Neuronal stem cell (in vitro differentiated cells): ENCODE data around the gene GMPS. TPM values are rescaled to one million over a fixed set of nuclear protein-coding genes. Genes with fewer than 3 reads are reported as not detected.
"Not testable (repeated sequence)": the region's sequence is repeated elsewhere in the genome, so short reads cannot be mapped to it uniquely, and the experiment has no call there.

Experiments
- DNase-seq: peaks from one replicate; pipeline ENCODE4 v3.0.0-alpha.2; 2013; ENCODE audit warnings: low spot score
- H2AFZ ChIP-seq: one replicate; pipeline ENCODE4 v1.6.1; 2013; ENCODE audit warnings: mild to moderate bottlenecking, low read length, inconsistent platforms
- H2AK5ac ChIP-seq: 2 replicates; pipeline ENCODE4 v1.6.1; 2013; ENCODE audit warnings: low read depth, mild to moderate bottlenecking, inconsistent platforms, low read length, moderate library complexity, mixed read lengths
- H2BK120ac ChIP-seq: 2 replicates; pipeline ENCODE4 v1.6.1; 2013; ENCODE audit warnings: low read depth, mild to moderate bottlenecking, inconsistent platforms, low read length, moderate library complexity, mixed read lengths
- H2BK12ac ChIP-seq: one replicate; pipeline ENCODE4 v1.6.1; 2013; ENCODE audit warnings: low read length, inconsistent platforms
- H2BK15ac ChIP-seq: 2 replicates; pipeline ENCODE4 v1.6.1; 2013; ENCODE audit warnings: mild to moderate bottlenecking, low read length, inconsistent platforms, mixed read lengths
- H2BK5ac ChIP-seq: one replicate; pipeline ENCODE4 v1.6.1; 2013; ENCODE audit warnings: inconsistent platforms, mild to moderate bottlenecking, low read length, moderate library complexity
- H3K14ac ChIP-seq: one replicate; pipeline ENCODE4 v1.6.1; 2013; ENCODE audit warnings: low read length, inconsistent platforms
- H3K18ac ChIP-seq: 2 replicates; pipeline ENCODE4 v1.6.1; 2013; ENCODE audit warnings: low read length, inconsistent platforms
- H3K23ac ChIP-seq: 2 replicates; pipeline ENCODE4 v1.6.1; 2013; ENCODE audit warnings: low read depth, mild to moderate bottlenecking, mixed read lengths, low read length, inconsistent platforms; ENCODE audit not compliant: poor library complexity
- H3K27ac ChIP-seq: replicated peaks from 3 replicates; pipeline ENCODE4 v1.5.1; 2013; ENCODE audit warnings: low read length, inconsistent platforms
- H3K27me3 ChIP-seq, 3 experiments: 2 replicates each; pipeline ENCODE4 v1.6.1; 2013; ENCODE audit warnings: low read length in 3 of 3, mild to moderate bottlenecking in 2 of 3, inconsistent platforms in 1 of 3, low read depth in 1 of 3, mixed read lengths in 1 of 3, moderate library complexity in 1 of 3; ENCODE audit not compliant: control insufficient read depth in 3 of 3, insufficient read depth in 3 of 3
- H3K36me3 ChIP-seq, 2 donors: replicated peaks in 1 of 2; 2 replicates each; pipeline ENCODE4 v1.6.1; 2013; ENCODE audit warnings: low read length in 2 of 2; ENCODE audit not compliant: control insufficient read depth in 2 of 2, insufficient read depth in 2 of 2
- H3K4ac ChIP-seq: 2 replicates; pipeline ENCODE4 v1.6.1; 2013; ENCODE audit warnings: inconsistent platforms, mild to moderate bottlenecking, low read length, moderate library complexity
- H3K4me1 ChIP-seq, 2 donors: 1 replicate in 1 of 2; 2 replicates in 1 of 2; pipeline ENCODE4 v1.6.1; 2013; ENCODE audit warnings: low read length in 2 of 2, low read depth in 1 of 2; ENCODE audit not compliant: control insufficient read depth in 2 of 2, insufficient read depth in 1 of 2
- H3K4me2 ChIP-seq: one replicate; pipeline ENCODE4 v1.6.1; 2013; ENCODE audit warnings: mild to moderate bottlenecking, low read length, inconsistent platforms; ENCODE audit not compliant: insufficient read depth, poor library complexity, severe bottlenecking
- H3K4me3 ChIP-seq, 2 donors: 2 replicates each; pipeline ENCODE4 v1.5.1; 2013; ENCODE audit warnings: low read length in 2 of 2, mild to moderate bottlenecking in 2 of 2, inconsistent platforms in 1 of 2, moderate library complexity in 1 of 2
- H3K79me1 ChIP-seq: one replicate; pipeline ENCODE4 v1.6.1; 2013; ENCODE audit warnings: low read depth, mild to moderate bottlenecking, inconsistent platforms, low read length, moderate library complexity
- H3K9ac ChIP-seq: one replicate; pipeline ENCODE4 v1.6.1; 2013; ENCODE audit warnings: mild to moderate bottlenecking, low read depth, low read length, inconsistent platforms; ENCODE audit not compliant: poor library complexity
- H3K9me3 ChIP-seq, 2 donors: replicated peaks in 1 of 2; 2 replicates each; pipeline versions ENCODE3 to v1.6.1; 2013; ENCODE audit warnings: low read length in 2 of 2, mild to moderate bottlenecking in 2 of 2, inconsistent platforms in 1 of 2, low read depth in 1 of 2, mixed read lengths in 1 of 2, moderate library complexity in 1 of 2; ENCODE audit not compliant: control insufficient read depth in 2 of 2, insufficient read depth in 1 of 2
- H4K8ac ChIP-seq: one replicate; pipeline ENCODE4 v1.6.1; 2013; ENCODE audit warnings: low read depth, mild to moderate bottlenecking, inconsistent platforms, low read length, moderate library complexity
- H4K91ac ChIP-seq: one replicate; pipeline ENCODE4 v1.6.1; 2013; ENCODE audit warnings: low read length, low read depth, mild to moderate bottlenecking, inconsistent platforms; ENCODE audit not compliant: poor library complexity
- WGBS, 2 donors: extraction: QIAGEN DNeasy Blood & Tissue Kit; methylation state at CpG; one replicate each; pipeline ENCODE4 v1.1.7; 2013; ENCODE audit warnings: missing lambda C conversion rate in 2 of 2, mixed read lengths in 1 of 2; ENCODE audit not compliant: insufficient read length in 2 of 2, insufficient replicate concordance in 1 of 2; ENCODE audit errors: extremely low coverage in 2 of 2; 5-methylcytosine and 5-hydroxymethylcytosine counted together
- polyA plus RNA-seq, 2 experiments: library from polyadenylated mRNA; stranded (reverse); fragments of 200-250 nt; gene quantifications; one replicate each; pipeline ENCODE4 v1.2.3, GENCODE V29; 2013

Gene GMPS
- 113 TPM for polyA plus RNA-seq (2013, experiment 1 of 2)
- 112 TPM for polyA plus RNA-seq (2013, experiment 2 of 2)

DNA sequence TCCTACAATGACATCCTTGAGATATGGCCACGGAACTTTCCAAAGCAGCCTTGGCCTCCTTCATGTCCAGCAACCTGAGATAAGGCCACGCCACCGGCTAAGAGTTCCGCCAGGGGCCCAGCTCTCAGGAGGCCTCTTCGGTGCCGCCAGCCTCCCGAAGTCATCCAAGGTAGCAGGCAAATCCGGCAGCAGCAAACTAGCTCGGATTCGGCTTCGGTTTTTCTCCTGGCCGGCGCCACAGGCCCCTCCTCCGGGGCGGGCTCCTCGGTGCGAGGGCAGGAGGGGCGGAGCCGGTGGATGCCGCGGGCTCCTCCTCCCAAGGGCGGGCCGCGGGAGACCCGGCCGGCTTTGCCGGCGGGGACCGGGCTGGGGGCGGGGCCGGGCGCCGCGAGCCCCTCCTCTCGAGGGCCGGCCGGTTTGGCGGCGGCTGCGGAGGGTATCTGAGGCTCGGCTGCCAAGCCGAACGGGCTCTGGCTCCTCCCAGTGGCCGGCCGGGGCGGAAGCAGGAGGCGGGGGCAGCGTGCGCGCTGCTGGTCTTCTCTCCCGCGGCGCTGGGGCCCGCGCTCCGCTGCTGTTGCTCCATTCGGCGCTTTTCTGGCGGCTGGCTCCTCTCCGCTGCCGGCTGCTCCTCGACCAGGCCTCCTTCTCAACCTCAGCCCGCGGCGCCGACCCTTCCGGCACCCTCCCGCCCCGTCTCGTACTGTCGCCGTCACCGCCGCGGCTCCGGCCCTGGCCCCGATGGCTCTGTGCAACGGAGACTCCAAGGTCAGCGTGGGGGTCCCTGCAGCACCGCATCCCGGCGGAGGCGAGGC, at the start of gene GMPS:
Gene GMPS, plus strand, starts transcription at position 518 of the 812 bp plus-strand sequence. Its CDS starts 221 bp downstream, at position 739.
- Histone ChIP-seq H3K4ac (peak within 1 kb of the TSS; percentile 94), H2AK5ac (peak within 1 kb of the TSS; percentile 92), H2AFZ (peak within 1 kb of the TSS; percentile 98), H2BK120ac (peak within 1 kb of the TSS; percentile 72), H3K23ac (peak within 1 kb of the TSS; percentile 83), H3K27ac (peak within 1 kb of the TSS; percentile 95), H4K91ac (no peak within 1 kb of the TSS), H3K79me1 (peaks cover 7% of the 10 kb centered on the region), H3K18ac (peak within 1 kb of the TSS; percentile 100), H4K8ac (peak within 1 kb of the TSS; percentile 65), H3K36me3 (peaks cover 0 to 17% of the 10 kb centered on the region in 2 donors), H3K27me3 (no peaks in the 10 kb centered on the region), H3K4me3 (peak within 1 kb of the TSS; percentile 97 to 99), H3K14ac (peak within 1 kb of the TSS; percentile 99), H3K9me3 (peaks cover 0 to 9% of the 10 kb centered on the region in 2 donors), H2BK12ac (no peak within 1 kb of the TSS), H2BK5ac (peak within 1 kb of the TSS; percentile 94), H3K4me1 (peaks cover 3 to 7% of the 10 kb centered on the region in 2 donors), H3K9ac (peak within 1 kb of the TSS; percentile 99), H3K4me2 (peak within 1 kb of the TSS; percentile 72), H2BK15ac (peak within 1 kb of the TSS; percentile 93)
- no CpG with 5 or more reads among the region's 83 CpGs for WGBS, 2 donors
- peak; percentile 94 for DNase-seq

DNA sequence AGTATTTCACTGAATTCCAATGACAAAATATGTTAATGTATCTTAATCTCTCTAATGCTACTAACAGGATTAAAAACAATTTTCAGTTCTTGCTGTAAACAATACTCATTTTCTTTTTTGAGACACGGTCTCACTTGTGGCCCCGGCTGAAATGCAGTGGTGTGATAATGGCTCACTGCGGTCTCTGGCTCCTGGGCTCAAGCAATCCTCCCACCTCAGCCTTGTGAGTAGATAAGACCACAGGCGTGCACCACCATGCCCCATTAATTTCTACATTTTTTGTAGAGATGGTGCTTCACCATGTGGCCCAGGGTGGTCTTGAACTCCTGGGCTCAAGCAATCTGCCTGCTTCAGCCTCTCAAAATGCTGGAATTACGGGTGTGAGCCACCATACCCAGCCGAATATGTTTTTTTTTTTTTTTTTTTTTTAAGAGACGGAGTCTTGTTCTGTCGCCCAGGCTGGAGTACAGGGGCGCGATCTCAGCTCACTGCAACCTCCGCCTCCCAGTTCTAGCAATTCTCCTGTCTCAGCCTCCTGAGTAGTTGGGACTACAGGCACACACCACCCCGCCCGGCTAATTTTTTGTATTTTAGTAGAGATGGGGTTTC, 41.9 kb upstream of the GMPS start:
- H4K8ac ChIP-seq, H3K9ac ChIP-seq, DNase-seq, H3K4me2 ChIP-seq, H3K18ac ChIP-seq, H3K27ac ChIP-seq, H3K4me3 ChIP-seq, H2BK15ac ChIP-seq, H2AFZ ChIP-seq, H4K91ac ChIP-seq, H3K14ac ChIP-seq, H3K27me3 ChIP-seq, H2BK5ac ChIP-seq, H2BK12ac ChIP-seq, H3K4ac ChIP-seq, H2AK5ac ChIP-seq, H3K23ac ChIP-seq, H2BK120ac ChIP-seq, H3K9me3 ChIP-seq, H3K79me1 ChIP-seq, H3K4me1 ChIP-seq: not testable (repeated sequence)
- WGBS, 2 donors = no CpG with 5 or more reads among the region's 13 CpGs
- H3K36me3 ChIP-seq = peaks cover 0 to 61% of the 10 kb centered on the region in 2 donors

DNA sequence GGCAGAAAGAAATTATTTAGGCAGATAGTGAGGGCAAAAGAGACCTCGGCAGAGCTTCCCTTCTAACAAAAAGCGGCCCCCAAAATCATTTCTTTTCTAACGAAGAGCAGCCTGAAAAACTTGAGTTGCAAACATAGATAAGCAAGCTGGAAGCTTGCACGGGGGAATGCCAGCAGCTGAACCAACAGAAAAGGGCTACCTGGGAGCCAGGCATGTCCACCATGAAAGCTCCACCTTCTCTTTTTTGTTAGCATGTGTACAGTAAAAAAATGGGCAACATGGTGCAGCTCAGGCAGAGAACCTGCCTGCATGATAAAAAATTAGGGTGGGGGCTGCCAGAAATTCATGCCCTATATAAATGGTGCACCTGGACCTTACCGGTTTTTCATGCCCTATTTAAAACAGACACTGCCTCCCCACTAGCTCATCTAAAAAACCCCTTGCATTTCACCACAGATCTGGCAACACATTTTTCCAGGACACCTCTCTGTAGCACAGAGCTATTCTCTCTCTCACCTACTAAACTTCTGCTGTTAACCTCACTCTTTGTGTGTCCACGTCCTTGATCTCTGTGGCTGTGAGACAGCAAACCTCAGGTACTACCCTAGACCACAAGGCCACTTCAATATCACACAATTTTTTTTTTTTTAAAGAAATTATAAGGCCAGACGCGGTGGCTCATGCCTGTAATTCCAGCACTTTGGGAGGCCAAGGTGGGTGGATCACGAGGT, 34.9 kb upstream of the GMPS start:
- Histone ChIP-seq H4K91ac (no peak overlapping the region), H2BK5ac (no peak overlapping the region), H3K36me3 (peaks cover 0 to 39% of the 10 kb centered on the region in 2 donors), H3K4me3 (no peak overlapping the region), H3K27ac (no peak overlapping the region), H3K4me2 (no peak overlapping the region), H2BK15ac (no peak overlapping the region), H3K14ac (no peak overlapping the region), H3K4ac (no peak overlapping the region), H4K8ac (no peak overlapping the region), H2BK12ac (no peak overlapping the region), H3K4me1 (no peaks in the 10 kb centered on the region), H3K79me1 (no peaks in the 10 kb centered on the region), H3K9me3 (no peaks in the 10 kb centered on the region), H2AFZ (no peak overlapping the region), H2BK120ac (no peak overlapping the region), H2AK5ac (no peak overlapping the region), H3K23ac (no peak overlapping the region), H3K18ac (no peak overlapping the region), H3K27me3 (no peaks in the 10 kb centered on the region), H3K9ac (no peak overlapping the region)
- no peak for DNase-seq
- WGBS, 2 donors = no CpG with 5 or more reads among the region's 9 CpGs
